HPDE6-E6E7 (cell line): ENCODE measurements around the gene MED16.

Experiments
- DNase-seq: peaks from one replicate; pipeline ENCODE4 v3.0.0; 2011; ENCODE audit warnings: missing footprints; ENCODE audit errors: extremely low spot score

MED16 gene, protein sequence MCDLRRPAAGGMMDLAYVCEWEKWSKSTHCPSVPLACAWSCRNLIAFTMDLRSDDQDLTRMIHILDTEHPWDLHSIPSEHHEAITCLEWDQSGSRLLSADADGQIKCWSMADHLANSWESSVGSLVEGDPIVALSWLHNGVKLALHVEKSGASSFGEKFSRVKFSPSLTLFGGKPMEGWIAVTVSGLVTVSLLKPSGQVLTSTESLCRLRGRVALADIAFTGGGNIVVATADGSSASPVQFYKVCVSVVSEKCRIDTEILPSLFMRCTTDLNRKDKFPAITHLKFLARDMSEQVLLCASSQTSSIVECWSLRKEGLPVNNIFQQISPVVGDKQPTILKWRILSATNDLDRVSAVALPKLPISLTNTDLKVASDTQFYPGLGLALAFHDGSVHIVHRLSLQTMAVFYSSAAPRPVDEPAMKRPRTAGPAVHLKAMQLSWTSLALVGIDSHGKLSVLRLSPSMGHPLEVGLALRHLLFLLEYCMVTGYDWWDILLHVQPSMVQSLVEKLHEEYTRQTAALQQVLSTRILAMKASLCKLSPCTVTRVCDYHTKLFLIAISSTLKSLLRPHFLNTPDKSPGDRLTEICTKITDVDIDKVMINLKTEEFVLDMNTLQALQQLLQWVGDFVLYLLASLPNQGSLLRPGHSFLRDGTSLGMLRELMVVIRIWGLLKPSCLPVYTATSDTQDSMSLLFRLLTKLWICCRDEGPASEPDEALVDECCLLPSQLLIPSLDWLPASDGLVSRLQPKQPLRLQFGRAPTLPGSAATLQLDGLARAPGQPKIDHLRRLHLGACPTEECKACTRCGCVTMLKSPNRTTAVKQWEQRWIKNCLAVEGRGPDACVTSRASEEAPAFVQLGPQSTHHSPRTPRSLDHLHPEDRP

DNA sequence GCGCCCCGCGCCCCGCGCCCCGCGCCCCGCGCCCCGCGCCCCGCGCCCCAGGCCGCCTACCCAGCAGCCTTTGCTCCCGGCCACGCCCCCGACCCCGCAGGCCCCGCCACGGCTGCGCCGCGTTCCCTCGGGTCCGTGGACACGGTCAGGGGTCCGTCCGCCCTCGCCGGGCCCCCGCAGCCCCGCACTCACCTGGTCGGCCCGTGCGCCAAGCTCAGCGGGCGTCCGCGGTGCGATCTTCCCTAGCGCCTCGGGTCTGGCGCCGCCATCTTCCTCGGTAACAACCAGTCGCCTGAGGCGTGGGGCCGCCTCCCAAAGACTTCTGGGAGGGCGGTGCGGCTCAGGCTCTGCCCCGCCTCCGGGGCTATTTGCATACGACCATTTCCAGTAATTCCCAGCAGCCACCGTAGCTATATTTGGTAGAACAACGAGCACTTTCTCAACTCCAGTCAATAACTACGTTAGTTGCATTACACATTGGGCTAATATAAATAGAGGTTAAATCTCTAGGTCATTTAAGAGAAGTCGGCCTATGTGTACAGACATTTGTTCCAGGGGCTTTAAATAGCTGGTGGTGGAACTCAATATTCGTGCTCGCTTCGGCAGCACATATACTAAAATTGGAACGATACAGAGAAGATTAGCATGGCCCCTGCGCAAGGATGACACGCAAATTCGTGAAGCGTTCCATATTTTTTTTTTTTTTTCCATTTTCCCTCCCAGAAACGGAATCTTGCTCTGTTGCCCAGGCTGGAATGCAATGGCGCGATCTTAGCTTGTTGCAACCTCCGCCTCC lies at the start of gene MED16, which contains the start of gene RNU6-9:
TSS of gene MED16 (minus strand) at position 294 of the 796 bp plus-strand sequence. CDS start 2,056 bp downstream, outside the sequence.
TSS of gene RNU6-9 (plus strand) at position 591 of the 796 bp plus-strand sequence.
- peak; percentile 88 for DNase-seq

DNA sequence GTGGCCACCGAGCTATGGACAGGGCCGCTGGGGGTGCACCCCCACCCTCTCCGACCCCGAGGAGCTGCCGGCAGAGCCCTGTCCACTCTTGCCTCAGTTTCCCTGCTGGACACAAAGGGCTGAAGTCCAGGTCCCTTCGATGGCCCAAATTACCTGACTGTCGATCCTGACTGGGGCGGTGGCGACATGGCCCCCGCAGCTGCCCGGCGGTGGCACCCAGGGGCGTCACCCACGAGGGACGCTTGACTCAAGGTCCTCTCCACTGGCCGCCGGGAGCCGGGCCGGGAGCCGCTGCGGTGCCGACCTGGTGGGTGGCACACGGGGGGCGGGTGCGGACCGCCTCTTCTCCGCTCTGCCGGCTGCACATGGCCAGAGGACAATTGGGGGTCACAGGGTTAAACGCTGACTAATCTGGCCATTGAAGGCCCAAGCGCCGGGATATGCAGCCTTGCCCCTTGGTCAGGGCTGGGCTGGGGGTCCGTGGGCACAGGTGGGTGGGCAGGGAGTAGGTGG lies 49.2 kb upstream of the MED16 start:
- no peak for DNase-seq

DNA sequence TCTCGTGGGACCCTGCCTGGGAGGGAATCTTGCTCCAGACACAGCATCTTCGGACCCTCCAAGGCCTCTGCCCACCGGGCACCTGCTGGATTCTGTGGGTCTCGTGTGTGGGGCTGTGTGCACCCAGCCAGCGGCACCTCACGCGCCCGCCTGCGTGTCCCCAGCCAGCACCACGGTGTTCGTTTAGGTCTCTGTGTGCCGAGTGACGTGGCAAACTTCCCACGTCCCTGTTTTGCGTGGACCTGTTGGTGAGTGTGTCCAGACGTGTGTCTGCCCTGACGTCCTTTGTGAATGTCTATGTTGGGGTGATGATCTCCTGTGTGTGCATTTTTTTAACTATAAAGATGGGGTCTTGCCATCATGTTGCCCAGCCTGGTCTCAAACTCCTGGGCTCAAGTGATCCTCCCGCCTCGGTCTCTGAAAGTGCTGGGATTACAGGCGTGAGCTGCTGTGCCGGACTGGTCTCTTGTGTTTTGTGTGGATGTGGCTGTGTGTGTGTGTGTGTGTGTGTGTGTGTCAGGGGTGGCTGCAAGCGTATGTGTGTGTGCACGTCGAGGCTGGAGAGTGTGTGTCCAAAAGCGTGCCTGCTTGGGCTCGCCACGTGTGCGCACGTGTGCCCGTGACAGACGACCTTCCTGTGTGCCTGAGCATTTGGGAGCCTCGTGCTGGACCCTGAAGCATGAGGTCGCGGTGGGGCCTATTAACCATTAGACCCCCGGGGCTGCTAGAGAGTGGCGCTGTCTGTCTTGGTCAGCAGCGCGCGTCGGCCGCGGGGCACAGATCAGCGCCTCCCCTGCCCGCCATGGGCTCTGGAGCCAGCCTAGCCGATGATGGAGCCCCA lies 48.5 kb upstream of the MED16 start:
- DNase-seq: no peak

DNA sequence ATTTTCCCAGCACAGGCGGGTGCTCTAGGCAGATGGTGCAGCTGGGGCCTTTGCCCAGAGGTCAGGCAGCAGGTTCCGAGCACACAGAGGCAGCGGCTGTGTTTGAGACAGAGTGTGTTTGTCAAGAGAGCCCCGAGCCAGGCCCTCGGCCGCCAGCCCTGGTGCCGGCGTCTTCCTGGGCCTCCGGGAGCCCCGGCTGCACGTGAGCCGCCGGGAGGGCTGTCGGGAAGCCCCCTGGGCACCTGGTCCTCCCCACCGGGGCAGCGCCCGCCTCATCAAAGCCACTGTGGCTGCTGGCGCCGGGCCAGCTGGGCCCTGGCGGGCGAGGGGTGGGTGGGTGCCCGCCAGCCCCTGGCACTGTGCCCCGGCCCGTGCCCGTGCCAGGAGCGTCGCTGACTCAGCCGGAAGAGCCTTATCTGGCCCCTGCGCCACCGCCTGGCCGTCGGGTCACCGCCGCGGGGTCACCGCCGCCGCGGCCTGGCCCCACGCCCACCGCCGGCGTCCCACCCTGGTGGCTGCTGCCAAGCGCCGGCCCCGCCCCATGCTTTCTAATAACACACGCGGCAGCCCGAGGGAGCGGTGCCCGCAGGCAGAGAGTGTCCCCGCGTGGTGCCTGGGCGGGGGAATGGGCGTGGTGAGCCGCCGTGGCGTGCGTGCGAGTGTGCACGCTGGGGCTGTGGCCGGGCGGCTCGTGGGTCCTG lies 47.8 kb upstream of the MED16 start:
- DNase-seq: peak; percentile 61

DNA sequence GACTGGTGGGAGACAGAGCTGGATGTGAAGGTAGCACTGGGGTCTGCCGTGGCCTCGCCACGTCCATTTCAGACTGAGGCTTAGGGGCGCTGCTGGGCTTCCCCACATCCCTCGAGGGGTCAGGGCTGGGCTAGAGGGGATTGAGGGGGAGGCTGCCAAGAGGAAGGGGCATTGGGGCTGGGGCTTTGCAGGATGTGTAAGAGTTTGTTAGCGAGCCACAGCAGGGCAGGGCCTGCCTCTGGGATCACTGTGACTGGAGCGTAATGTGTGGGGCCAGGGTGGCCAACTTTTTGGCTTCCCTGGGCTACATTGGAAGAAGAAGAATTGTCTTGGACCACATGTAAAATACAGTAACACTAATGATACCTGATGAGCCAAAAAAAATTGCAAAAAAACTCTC lies 46.9 kb upstream of the MED16 start:
- DNase-seq: no peak

DNA sequence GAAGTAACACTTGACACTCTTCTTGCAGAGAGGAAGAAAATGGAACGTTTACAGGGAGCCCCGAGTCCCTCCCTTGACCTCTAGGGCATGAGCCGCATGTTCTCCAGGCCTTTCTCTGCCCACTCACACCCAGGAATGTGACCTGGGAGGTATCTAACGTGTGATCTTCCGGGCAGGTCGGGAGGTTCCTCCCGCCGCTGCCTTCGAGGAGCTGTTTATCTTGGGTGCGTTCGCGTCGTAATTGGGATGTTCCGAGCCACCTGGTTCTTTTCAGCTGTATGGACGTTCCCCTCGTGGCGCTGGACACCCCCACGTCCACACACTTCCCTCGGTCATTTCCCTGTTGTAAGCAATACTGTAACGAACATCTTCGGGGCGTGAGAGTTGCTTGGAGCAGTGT lies 46.5 kb upstream of the MED16 start:
- no peak for DNase-seq

DNA sequence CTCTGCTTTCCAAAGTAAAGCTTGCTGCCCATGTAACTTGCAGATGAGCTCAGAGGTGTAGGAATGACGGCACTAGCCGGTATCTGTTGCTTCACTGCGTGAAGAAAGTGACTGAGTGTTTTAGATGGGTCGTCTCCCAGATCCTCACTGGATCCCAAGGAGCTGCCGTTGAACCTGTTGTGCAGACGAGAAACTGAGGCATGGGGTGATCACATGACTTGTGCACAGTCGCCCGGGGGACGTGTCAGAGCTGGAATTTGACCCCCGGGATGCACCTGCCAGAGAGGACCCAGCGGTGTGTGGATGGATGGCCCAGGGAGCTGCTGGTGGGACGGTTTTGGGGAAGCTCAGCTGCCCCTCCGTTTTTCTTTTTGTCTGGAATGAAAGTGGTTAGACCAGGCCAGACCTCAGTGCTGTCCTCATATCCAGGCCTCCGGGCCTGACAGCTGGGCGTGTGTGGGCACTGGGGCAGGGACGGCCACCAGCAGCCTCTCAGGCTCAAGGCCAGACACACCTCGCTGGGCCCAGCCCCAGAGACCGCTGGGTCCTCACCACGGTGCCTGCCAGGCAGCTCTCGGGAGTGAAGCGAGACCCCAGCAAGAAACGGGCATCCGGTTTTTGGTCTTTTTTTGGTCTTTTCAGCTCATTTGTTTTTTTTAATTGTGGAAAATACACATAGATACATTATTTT lies 45.4 kb upstream of the MED16 start:
- no peak for DNase-seq

DNA sequence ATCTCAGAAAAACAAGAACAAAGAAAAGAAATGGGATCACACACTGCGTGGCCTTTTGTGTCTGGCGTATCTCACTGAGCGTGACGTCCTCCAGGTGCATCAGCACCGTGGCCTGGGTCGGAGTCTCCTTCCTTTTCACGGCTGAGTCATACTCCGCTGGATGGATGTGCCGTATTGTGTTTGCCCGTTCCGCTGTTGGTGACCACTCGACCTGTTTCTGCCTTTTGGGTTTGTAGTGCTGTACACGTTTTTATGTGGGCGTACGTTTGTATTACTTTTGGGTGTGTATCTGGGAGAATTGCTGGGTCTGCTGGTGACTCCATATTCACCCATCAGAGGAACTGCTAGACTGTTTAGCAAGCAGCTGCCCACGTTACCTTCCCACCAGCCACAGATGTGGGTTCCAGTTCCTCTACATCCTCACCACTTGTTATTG lies 44.3 kb upstream of the MED16 start:
- DNase-seq: no peak

DNA sequence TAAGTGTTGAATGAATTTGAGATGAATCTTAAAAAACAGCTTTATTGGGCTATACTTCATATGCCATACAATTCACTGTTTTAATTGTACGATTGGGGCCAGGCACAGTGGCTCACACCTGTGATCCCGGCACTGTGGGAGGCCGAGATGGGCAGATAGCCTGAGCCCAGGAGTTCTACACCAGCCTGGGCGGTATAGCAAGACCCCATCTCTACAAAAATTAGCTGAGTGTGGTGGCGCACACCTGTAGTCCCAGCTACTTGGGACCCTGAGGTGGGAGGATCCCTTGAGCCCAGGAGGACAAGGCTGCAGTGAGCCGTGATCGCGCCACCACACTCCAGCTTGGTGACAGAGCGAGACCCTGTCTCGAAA lies 43.2 kb upstream of the MED16 start:
- DNase-seq: no peak

DNA sequence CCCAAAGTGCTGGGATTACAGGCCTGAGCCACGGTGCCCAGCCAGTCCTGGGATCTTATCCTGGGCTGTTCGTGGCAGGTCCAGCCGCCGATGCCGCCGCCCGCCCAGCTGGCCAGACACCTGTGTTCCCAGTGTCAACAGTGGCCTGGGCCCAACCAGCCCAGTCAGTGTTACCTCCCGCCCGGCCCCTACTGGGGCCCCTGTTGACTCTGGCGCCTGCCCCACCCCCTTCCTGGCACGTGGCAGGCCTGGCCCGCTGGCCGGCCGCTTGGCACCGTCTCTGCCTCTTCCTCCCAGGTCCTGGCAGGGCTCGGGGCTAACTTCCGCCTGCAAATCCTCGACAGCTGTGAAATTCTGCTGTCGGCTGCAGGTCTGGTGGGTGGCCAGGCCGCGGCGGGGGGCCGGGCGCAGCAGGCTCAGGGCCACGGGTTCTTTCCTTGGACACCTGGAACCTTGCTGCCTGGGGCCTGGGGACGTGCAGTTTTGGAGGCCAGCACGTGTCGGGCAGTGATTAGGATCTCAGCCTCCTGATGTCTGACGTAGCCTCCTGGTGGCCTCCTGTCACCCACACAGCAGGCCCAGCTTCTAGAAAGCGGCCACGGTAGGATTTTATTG lies 42.0 kb upstream of the MED16 start:
- DNase-seq: no peak

DNA sequence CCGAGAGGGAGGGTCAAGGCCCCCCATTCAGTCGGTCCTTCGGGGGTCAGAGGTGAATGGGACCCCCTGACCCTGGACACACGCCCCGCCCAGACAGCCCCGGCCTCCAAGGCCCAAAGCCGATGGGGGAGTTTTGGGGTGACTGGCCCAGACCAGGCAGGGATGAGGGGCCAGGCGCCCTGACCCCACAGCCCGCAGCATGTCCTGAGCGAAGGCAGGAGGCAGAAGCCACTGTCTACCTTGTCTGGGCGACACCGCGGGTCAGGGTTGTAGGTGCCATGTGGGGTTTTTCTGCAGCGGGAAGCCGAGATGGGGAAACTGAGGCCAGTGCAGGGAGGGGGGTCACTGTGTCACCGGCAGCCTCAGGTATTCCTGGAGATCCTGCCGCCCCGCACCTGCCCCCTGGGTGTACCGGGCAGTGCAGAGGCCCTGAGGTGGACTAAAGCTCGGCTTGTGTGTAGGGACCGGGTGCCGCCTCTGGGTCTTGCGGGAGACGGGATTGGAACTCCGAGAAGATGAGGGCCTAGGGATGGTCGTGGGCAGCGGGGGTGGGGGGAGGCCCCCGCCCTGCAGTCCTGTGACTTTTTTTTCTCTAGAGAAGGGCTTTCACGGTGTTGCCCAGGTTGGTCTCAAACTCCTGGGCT lies 41.3 kb upstream of the MED16 start:
- DNase-seq: no peak

DNA sequence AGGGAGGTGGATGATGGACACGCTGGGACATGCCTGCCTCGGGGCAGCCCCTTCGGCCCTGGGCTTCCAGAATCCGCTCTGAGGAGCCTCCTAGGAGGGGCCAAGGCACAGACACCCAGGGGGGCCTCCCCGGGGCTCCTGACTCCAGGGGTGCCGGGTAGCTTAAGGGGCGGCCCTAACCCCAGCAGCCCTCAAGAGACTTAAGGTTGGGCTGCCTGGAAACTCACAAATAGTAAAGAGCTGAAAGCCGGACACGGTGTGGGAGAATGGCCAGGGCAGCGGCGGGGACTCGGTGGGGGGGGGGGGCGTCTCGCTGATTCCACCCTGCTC lies 40.5 kb upstream of the MED16 start:
- DNase-seq: no peak

DNA sequence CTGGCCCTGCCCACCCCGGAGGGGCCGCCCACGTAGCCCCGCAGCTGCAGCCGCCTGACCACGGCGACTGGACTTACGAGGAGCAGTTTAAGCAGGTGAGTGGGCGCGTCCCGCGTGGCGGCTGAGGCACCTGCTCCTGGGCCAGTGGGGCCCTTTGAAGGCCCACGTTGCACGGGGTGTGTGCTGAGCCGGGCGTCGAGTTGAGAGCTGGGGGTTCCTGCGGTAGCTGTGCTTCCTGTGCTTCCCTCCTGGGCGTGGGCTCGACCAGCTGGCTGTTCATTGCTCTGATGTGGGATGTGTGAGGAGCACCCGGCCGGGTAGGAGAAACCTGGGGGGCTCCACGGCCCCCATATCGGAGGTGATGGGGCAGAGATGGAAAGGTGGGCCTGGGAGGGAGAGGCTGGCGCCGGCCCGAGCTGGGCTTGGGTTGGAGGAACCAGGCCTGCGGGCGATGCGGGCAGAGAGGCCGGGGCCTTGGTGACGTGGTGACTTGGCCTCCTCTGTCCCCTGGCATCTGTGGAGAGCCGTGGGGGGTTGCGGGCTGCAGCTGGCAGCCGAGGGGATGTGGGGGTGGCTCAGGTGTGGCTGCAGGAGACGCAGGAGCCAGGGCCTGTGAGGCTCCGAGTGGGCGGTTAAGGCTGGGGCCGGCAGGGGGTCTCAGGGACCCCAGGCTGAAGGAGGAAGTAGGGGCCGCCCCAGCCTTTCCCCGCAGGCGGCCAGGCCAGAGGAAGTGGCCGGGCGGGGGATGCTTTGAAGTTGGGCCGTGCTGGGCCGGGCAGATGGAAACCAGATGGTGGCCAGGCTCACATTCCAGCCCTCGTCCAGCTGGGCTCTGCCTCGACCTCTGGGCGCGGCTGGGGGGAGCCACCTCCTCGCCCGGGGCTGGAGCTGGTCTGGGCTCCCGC lies 39.9 kb upstream of the MED16 start:
- peak; percentile 71 for DNase-seq

DNA sequence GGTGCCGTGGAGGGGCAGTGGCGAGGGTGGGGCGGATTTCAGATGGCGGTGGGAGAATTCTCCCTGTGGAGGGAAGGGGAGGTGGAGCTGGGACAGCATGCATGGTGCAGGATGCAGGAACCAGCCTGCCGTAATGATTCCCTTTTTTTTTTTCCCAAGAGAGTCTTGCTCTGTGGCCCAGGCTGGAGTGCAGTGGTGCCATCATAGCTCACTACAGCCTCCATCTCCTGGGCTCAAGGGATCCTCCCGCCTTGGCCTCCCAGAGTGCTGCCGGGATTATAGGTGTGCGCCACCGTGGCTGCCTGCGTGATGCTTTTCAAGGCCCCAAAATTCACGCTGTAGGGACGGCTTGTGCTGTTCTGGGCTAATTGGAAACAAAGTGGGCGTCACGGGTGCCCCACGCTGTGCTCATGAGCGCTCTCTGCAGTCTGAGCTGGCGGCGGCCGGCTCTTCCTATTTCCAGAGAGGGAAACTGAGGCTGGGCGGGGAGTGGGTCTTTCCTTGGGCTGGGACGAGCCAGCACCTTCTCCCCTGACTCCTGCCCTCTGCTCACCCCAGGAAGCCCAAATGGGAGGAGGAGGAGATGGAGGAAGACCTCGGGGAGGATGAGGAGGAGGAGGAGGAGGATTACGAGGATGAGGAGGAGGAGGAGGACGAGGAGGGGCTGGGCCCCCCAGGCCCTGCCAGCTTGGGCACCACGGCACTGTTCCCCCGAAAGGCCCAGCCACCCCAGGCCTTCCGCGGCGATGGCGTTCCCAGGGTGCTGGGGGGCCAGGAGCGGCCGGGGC lies 39.1 kb upstream of the MED16 start:
- DNase-seq: no peak

DNA sequence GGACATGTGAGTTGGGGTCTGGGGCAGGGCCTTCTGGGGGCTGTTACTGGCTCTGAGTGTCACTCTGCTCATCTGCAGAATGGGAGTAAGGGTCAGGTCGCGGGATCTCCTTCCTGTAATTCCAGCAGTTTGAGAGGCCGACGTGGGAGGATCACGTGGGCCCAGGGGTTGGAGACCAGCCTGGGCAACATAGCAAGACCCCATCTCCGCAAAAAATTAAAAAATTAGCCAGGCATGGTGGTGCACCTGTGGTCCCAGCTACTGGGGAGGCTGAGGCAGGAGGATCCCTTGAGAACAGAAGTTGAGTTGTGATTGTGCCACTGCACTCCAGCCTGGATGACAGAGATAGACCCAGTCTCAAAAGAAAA lies 36.9 kb upstream of the MED16 start:
- DNase-seq: no peak

DNA sequence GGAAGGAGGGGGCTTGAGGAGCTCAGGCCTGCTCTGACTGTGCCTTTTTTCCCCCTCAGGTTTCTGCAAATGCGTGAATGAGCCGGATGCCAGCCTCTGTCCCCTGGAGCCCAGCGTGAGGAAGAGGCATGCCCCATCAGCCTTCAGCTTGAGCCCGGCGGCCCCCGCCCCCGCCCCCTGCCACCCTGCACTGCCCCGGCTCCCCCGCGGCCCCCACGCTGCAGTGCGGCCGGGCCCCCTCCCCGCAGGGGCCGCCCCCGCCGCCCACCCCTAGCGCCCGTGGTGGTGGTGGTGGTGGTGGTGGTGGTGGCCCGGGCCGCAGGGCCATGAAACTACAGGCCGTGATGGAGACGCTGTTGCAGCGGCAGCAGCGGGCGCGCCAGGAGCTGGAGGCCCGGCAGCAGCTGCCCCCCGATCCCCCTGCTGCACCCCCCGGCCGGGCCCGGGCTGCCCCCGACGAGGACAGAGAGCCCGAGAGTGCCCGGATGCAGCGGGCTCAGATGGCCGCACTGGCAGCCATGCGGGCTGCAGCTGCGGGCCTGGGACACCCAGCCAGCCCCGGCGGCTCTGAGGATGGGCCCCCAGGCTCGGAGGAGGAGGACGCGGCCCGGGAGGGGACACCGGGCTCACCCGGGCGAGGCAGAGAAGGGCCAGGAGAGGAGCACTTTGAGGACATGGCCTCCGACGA lies 36.4 kb upstream of the MED16 start:
- no peak for DNase-seq
